Keratinocyte (primary cell): Measurements from ENCODE around the gene PPP4R4. TPM values are rescaled to one million over a fixed set of nuclear protein-coding genes. Genes with fewer than 3 reads are reported as not detected.

Experiments used
- DNase-seq: peaks from one replicate; pipeline ENCODE4 v3.0.0-alpha.2; 2011; ENCODE audit warnings: low read depth, missing footprints, low spot score
- FAIRE-seq: peaks from 2 replicates; lab custom pipeline; 2011; peaks lifted over from hg19 to GRCh38; lab: Jason Lieb, UNC
- H2AFZ ChIP-seq: 2 replicates; pipeline ENCODE4 v1.6.0; 2012; ENCODE audit warnings: low read length, control low read depth, inconsistent platforms; ENCODE audit not compliant: control insufficient read depth
- H3K27ac ChIP-seq: 2 replicates; pipeline ENCODE4 v1.5.1; 2011; ENCODE audit warnings: low read length; ENCODE audit not compliant: control insufficient read depth, insufficient read depth
- H3K27me3 ChIP-seq: 3 replicates; pipeline ENCODE4 v1.6.0; 2011; ENCODE audit warnings: low read length; ENCODE audit not compliant: control insufficient read depth, insufficient read depth; ENCODE audit errors: extremely low read depth
- H3K36me3 ChIP-seq, 2 experiments: 2 replicates in 1 of 2; 3 replicates in 1 of 2; pipeline ENCODE4 v1.5.1; 2011; ENCODE audit warnings: low read length in 2 of 2, mild to moderate bottlenecking in 1 of 2; ENCODE audit not compliant: control insufficient read depth in 2 of 2, insufficient read depth in 2 of 2; ENCODE audit errors: extremely low read depth in 1 of 2
- H3K4me1 ChIP-seq: 3 replicates; pipeline ENCODE4 v1.5.1; 2011; ENCODE audit warnings: low read length; ENCODE audit not compliant: control insufficient read depth, insufficient read depth; ENCODE audit errors: extremely low read depth
- H3K4me2 ChIP-seq: 3 replicates; pipeline ENCODE4 v1.6.0; 2011; ENCODE audit warnings: low read depth, low read length; ENCODE audit not compliant: control insufficient read depth, insufficient read depth; ENCODE audit errors: extremely low read depth
- H3K4me3 ChIP-seq, 3 experiments: fragments of 200-600 bp in 1 of 3; sonication (generic) in 1 of 3; 2 replicates in 2 of 3; 3 replicates in 1 of 3; pipeline ENCODE4 v1.5.1; 2011 to 2016; ENCODE audit warnings: low read length in 3 of 3, mild to moderate bottlenecking in 3 of 3, control low read depth in 2 of 3, inconsistent platforms in 1 of 3, low read depth in 1 of 3, mixed read lengths in 1 of 3, mixed run types in 1 of 3, moderate library complexity in 1 of 3; ENCODE audit not compliant: control insufficient read depth in 2 of 3, insufficient read depth in 2 of 3; ENCODE audit errors: extremely low read depth in 1 of 3
- H3K79me2 ChIP-seq: 2 replicates; pipeline ENCODE4 v1.6.0; 2012; ENCODE audit warnings: low read length; ENCODE audit not compliant: control insufficient read depth, insufficient read depth
- H3K9ac ChIP-seq: 3 replicates; pipeline ENCODE4 v1.6.0; 2011; ENCODE audit warnings: low read length; ENCODE audit not compliant: control insufficient read depth, insufficient read depth; ENCODE audit errors: extremely low read depth
- H3K9me1 ChIP-seq: 3 replicates; pipeline ENCODE4 v1.6.0; 2011; ENCODE audit warnings: low read length; ENCODE audit not compliant: control insufficient read depth, insufficient read depth; ENCODE audit errors: extremely low read depth
- H3K9me3 ChIP-seq: 2 replicates; pipeline ENCODE4 v1.5.1; 2012; ENCODE audit warnings: low read depth, low read length; ENCODE audit not compliant: control insufficient read depth
- H4K20me1 ChIP-seq: 3 replicates; pipeline ENCODE4 v1.6.0; 2011; ENCODE audit warnings: low read length; ENCODE audit not compliant: control insufficient read depth, insufficient read depth; ENCODE audit errors: extremely low read depth
- CTCF ChIP-seq, 3 experiments: IDR thresholded peaks in 1 of 3; conservative IDR thresholded peaks in 1 of 3; optimal IDR thresholded peaks in 1 of 3; 2 replicates in 2 of 3; 3 replicates in 1 of 3; pipeline versions ENCODE3 to v1.5.1; 2011; ENCODE audit warnings: low read length in 3 of 3, mild to moderate bottlenecking in 3 of 3, moderate library complexity in 2 of 3, control low read depth in 1 of 3, inconsistent platforms in 1 of 3; ENCODE audit not compliant: insufficient read depth in 2 of 3; ENCODE audit errors: extremely low read depth in 1 of 3
- EZH2 ChIP-seq: IDR thresholded peaks from one replicate; pipeline ENCODE4 v1.6.1; 2012; ENCODE audit warnings: inconsistent platforms, mild to moderate bottlenecking, low read length, moderate library complexity
- dilution Hi-C: fragments of 300-500 bp; cut with MboI; formaldehyde crosslinking; loops from one replicate; pipeline ENCODE4 v1.7.0; 2020; ENCODE audit warnings: low sequenced_read_pairs; ENCODE audit not compliant: extremely low pct_ligation_motif_present
- polyA plus RNA-seq, 5 experiments: library from polyadenylated mRNA; depleted of rRNA in 3 of 5; stranded (reverse) in 3 of 5; stranded (forward) in 1 of 5; unstranded in 1 of 5; fragments of >200 nt; gene quantifications; 1 replicate in 1 of 5; 2 replicates in 3 of 5; 3 replicates in 1 of 5; pipeline versions ENCODE4 v1.2.1 to v1.2.3, GENCODE V29; 2011 to 2012; ENCODE audit warnings: missing spikeins in 2 of 5, low read depth in 1 of 5, low replicate concordance in 1 of 5

Gene PPP4R4
- polyA plus RNA-seq, 1 donor (not counting 4 experiments of a cell fraction or from before 2014, with no cell fraction given): 9.0 TPM

DNA sequence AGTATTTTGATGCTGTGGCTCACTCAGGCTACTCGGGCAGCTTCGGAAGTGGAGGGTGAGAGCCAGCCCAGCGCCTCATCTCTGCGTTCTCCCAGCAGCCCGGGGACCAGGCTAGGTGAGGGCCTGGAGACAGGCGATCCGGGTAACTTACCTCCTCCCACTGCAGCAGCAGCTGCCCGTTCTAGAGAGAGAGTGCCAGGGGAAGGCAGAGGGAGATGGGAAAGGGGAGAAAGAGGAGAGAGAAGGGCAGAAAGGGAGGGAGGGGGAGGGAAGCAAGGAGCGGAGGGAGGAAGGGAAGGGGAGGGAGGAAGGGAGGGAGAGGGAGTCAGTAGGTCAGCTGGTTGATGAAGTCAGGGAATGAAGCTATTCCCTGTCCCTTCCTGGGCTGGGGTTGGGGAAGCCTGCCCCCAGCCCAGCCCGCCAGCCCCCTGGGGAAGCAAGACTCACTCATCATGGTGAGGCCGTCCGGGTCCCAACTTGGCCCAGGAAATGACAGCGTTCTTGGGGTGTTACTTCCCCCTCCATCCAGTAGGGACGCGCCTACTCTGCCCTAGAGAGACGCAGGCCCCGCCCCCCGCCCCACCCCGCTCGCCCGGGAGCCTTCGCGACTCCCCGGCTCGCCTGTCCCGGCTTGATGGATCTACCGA lies 44.9 kb upstream of the PPP4R4 start, which contains the start of gene IFI27L2:
Gene IFI27L2 (minus strand): TSS at position 494 of the 647 bp plus-strand sequence. CDS start 40 bp downstream, at position 454.
- peak within 1 kb of the TSS; percentile 74 to 86 (median 85) for H3K4me3 ChIP-seq
- no peaks in the 10 kb centered on the region for H4K20me1 ChIP-seq
- H3K79me2 ChIP-seq: no peaks in the 10 kb centered on the region
- H3K36me3 ChIP-seq: peaks cover 0 to 12% of the 10 kb centered on the region in 2 experiments
- H2AFZ ChIP-seq: peak within 1 kb of the TSS; percentile 89
- peak within 1 kb of the TSS; percentile 98 for H3K4me2 ChIP-seq
- H3K27me3 ChIP-seq: no peaks in the 10 kb centered on the region
- FAIRE-seq: peak; percentile 36
- DNase-seq: no peak
- dilution Hi-C loops: no loop called here
- TF ChIP-seq EZH2 (no peak), CTCF (optimal IDR thresholded peaks at IDR 0.05 in 1 of 3, IDR thresholded peaks at IDR 0.05 in 1 of 3, conservative IDR thresholded peaks at IDR 0.05 in 1 of 3; ENCODE audit: extremely low read depth in 1 of 3, insufficient read depth in 2 of 3, low read length in 3 of 3) (no peak)
- peak within 1 kb of the TSS; percentile 75 for H3K9ac ChIP-seq
- H3K4me1 ChIP-seq: peaks cover 16% of the 10 kb centered on the region
- H3K9me3 ChIP-seq: no peaks in the 10 kb centered on the region
- H3K9me1 ChIP-seq: no peaks in the 10 kb centered on the region
- H3K27ac ChIP-seq: peak within 1 kb of the TSS; percentile 22

GRCh38 chr14:94129758-94130414 lies 44.2 kb upstream of the PPP4R4 start:
- DNase-seq (no peak), FAIRE-seq (no peak)
- peak overlapping the region; percentile 74 to 86 (median 85) for H3K4me3 ChIP-seq
- H2AFZ ChIP-seq: peak overlapping the region; percentile 85
- peaks cover 16% of the 10 kb centered on the region for H3K4me1 ChIP-seq
- peaks cover 0 to 12% of the 10 kb centered on the region in 2 experiments for H3K36me3 ChIP-seq
- no peak for TF ChIP-seq CTCF (optimal IDR thresholded peaks at IDR 0.05 in 1 of 3, IDR thresholded peaks at IDR 0.05 in 1 of 3, conservative IDR thresholded peaks at IDR 0.05 in 1 of 3; ENCODE audit: extremely low read depth in 1 of 3, insufficient read depth in 2 of 3, low read length in 3 of 3)
- peak overlapping the region; percentile 98 for H3K4me2 ChIP-seq
- H3K79me2 ChIP-seq: no peaks in the 10 kb centered on the region
- H3K9me3 ChIP-seq: no peaks in the 10 kb centered on the region
- no peaks in the 10 kb centered on the region for H4K20me1 ChIP-seq
- H3K9me1 ChIP-seq: no peaks in the 10 kb centered on the region
- H3K27ac ChIP-seq: no peak overlapping the region
- dilution Hi-C loops: no loop called here
- no peaks in the 10 kb centered on the region for H3K27me3 ChIP-seq
- peak overlapping the region; percentile 75 for H3K9ac ChIP-seq
